RWPE2 (cell line): Measurements from ENCODE around the gene HOXC4.

Experiments
- ATAC-seq: fragments of 200-7000 bp; cut with Tn5 transposase; 3 replicates; pipeline ENCODE4 v1.9.1; 2021; ENCODE audit warnings: low read depth
- DNase-seq: peaks from one replicate; pipeline ENCODE4 v3.0.0-alpha.2; 2020; ENCODE audit warnings: low spot score
- H3K27ac ChIP-seq: fragments of 450-650 bp; 2 replicates; pipeline ENCODE4 v1.5.1; 2017; ENCODE audit warnings: mild to moderate bottlenecking; ENCODE audit not compliant: poor library complexity, severe bottlenecking
- H3K27me3 ChIP-seq: fragments of 250-450 bp; sonication (Bioruptor Pico); 2 replicates; pipeline ENCODE4 v1.5.1; 2021; ENCODE audit warnings: mild to moderate bottlenecking, moderate library complexity; ENCODE audit not compliant: insufficient read depth, poor library complexity, severe bottlenecking
- H3K36me3 ChIP-seq: fragments of 250-450 bp; sonication (Bioruptor Pico); 2 replicates; pipeline ENCODE4 v1.5.1; 2020; ENCODE audit warnings: low read depth, mild to moderate bottlenecking, moderate library complexity
- H3K4me1 ChIP-seq: fragments of 250-450 bp; sonication (Bioruptor Pico); 2 replicates; pipeline ENCODE4 v1.5.1; 2021; ENCODE audit warnings: mild to moderate bottlenecking, moderate library complexity; ENCODE audit not compliant: insufficient read depth, poor library complexity, severe bottlenecking
- H3K4me3 ChIP-seq: fragments of 250-450 bp; sonication (Bioruptor Pico); 2 replicates; pipeline ENCODE4 v1.5.1; 2021; ENCODE audit warnings: mild to moderate bottlenecking, moderate library complexity; ENCODE audit not compliant: severe bottlenecking
- H3K9me3 ChIP-seq: fragments of 250-450 bp; sonication (Bioruptor Pico); 2 replicates; pipeline ENCODE4 v1.5.1; 2021; ENCODE audit warnings: mild to moderate bottlenecking, moderate library complexity; ENCODE audit not compliant: severe bottlenecking
- TF ChIP-seq, protein P1 (sequence below): fragments of 450-650 bp; IDR thresholded peaks from one replicate; pipeline ENCODE4 v1.5.1; 2017; ENCODE audit warnings: mild to moderate bottlenecking, moderate library complexity; ENCODE audit not compliant: poor library complexity, severe bottlenecking

The HOXC4 gene

DNA sequence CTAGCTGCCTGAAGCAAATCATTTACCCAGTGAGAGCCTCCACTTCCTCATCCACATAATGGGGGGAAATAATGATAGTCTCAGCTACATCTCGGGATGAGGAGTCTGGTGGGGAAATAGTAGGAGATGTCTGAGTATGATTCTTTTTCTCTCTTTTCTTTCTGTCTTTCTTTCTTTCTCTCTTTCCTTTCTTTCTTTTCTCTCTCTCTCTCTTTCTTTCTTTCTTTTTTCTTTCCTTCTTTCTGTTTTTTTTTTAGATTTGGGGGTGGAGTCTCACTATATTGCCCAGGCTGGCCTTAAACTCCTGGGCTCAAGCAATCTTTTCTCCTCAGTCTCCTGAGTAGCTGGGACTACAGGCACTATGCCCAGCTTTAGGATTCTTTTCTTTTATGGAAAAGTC is 12.8 kb downstream of the HOXC4 start:
- TF ChIP-seq, protein P1, sequence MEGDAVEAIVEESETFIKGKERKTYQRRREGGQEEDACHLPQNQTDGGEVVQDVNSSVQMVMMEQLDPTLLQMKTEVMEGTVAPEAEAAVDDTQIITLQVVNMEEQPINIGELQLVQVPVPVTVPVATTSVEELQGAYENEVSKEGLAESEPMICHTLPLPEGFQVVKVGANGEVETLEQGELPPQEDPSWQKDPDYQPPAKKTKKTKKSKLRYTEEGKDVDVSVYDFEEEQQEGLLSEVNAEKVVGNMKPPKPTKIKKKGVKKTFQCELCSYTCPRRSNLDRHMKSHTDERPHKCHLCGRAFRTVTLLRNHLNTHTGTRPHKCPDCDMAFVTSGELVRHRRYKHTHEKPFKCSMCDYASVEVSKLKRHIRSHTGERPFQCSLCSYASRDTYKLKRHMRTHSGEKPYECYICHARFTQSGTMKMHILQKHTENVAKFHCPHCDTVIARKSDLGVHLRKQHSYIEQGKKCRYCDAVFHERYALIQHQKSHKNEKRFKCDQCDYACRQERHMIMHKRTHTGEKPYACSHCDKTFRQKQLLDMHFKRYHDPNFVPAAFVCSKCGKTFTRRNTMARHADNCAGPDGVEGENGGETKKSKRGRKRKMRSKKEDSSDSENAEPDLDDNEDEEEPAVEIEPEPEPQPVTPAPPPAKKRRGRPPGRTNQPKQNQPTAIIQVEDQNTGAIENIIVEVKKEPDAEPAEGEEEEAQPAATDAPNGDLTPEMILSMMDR: no peak
- ATAC-seq: no peak
- Histone ChIP-seq H3K4me1 (peaks cover 8% of the 10 kb centered on the region), H3K9me3 (no peaks in the 10 kb centered on the region), H3K27me3 (peaks cover 10% of the 10 kb centered on the region), H3K36me3 (no peaks in the 10 kb centered on the region), H3K27ac (no peak overlapping the region), H3K4me3 (no peak overlapping the region)
- no peak for DNase-seq

DNA sequence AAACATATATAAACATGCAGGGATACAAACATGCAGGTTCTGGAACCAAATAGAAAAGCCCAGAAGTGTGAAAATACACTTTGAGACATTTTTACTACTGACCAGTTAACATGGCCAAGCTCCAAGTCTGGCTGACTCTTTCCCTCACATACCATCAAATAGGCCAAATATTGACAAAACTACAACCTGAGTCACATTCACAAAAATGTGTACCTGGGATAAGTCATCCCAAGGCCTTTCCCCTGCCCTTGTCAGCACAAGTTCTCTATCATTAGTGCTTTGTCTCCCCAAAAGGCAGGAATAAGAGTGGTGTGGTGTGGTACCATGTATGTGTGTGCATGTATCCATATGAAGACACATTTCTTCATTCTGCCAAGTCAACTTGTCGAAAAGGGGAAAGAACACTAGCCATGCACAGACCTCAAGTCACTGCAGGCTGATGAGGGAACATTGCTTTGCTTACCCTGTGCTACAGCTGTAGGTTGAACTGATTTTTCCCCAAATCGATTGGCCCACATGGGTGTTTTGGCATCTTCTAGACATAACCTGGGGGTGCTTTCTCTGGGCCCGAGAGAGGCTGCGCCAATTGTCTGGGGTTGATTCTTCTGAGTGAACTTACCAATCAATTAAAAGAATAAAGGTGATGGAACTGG is 14.9 kb downstream of the HOXC4 start:
- ATAC-seq (peak; percentile 72), DNase-seq (no peak)
- Histone ChIP-seq H3K4me3 (no peak overlapping the region), H3K4me1 (peaks cover 8% of the 10 kb centered on the region), H3K36me3 (no peaks in the 10 kb centered on the region), H3K27ac (no peak overlapping the region), H3K9me3 (no peaks in the 10 kb centered on the region), H3K27me3 (peaks cover 6% of the 10 kb centered on the region)
- TF ChIP-seq, protein P1: no peak

DNA sequence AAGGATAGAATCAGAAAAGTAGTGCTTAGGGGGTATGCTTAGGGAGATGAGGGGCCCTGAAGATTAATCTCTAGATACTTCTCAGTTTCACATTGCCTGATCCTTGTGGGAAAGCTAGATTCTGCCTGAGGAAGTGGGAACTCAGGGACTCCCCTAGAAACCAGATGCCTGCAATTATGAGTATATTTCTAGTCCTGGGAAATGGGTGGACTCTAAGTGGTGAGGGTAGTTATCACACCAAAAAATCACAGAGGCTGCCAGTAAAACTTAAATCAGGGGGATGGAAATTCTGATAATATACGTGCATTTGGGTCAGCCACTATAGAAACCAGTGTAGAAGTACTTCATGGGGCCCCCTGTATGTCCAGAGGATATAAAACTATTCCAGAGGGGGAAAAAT is 18.3 kb downstream of the HOXC4 start:
- TF ChIP-seq, protein P1: no peak
- peaks cover 8% of the 10 kb centered on the region for H3K4me1 ChIP-seq
- ATAC-seq: no peak
- H3K36me3 ChIP-seq: no peaks in the 10 kb centered on the region
- no peak overlapping the region for H3K27ac ChIP-seq
- H3K27me3 ChIP-seq: no peaks in the 10 kb centered on the region
- H3K9me3 ChIP-seq: no peaks in the 10 kb centered on the region
- no peak overlapping the region for H3K4me3 ChIP-seq
- no peak for DNase-seq

DNA sequence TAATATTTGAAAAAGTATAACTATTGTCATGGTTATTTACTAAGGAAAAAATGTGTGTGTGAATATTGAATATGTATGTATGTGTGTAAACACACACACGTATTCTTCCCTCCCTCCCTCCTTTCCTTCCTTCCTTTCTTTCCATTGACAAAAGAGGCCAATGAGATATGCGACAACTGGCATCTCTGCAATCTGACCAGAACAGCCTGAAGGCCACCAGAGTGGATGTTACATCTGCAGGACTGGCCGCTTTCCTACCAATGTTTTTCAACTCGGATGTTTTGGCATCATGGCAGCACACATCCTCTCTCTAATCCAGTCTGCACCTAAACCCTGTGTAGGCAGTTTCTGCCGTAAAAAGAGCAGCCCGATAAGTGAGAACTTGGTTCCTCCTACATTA is 20.7 kb downstream of the HOXC4 start:
- TF ChIP-seq, protein P1: no peak
- Histone ChIP-seq H3K4me3 (no peak overlapping the region), H3K27me3 (no peaks in the 10 kb centered on the region), H3K9me3 (no peaks in the 10 kb centered on the region), H3K27ac (no peak overlapping the region), H3K36me3 (no peaks in the 10 kb centered on the region), H3K4me1 (no peaks in the 10 kb centered on the region)
- ATAC-seq (no peak), DNase-seq (no peak)

DNA sequence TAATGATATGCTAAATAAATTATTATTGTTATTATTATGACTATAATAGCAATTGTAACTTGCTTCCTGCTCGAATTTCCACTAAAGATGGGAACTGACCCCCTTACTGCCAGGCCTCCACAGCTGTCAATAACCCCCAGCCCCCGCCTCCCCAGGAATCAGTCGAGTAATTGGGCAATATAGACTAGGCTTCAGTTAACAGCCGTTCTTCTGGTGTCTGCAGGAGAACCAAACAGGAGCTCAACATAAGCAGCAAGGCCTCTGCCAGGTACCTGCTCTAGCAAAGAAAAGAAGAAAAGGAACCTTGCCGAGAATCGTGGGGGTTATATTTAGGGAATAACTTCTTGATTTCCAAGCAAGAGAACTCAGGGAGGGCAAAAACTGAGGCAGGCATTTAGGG is 21.8 kb downstream of the HOXC4 start:
- ATAC-seq: no peak
- no peaks in the 10 kb centered on the region for H3K27me3 ChIP-seq

More for the DNA sequence above, 21.8 kb downstream of the HOXC4 start:
- no peak overlapping the region for H3K27ac ChIP-seq
- no peaks in the 10 kb centered on the region for H3K4me1 ChIP-seq
- no peak overlapping the region for H3K4me3 ChIP-seq
- no peaks in the 10 kb centered on the region for H3K9me3 ChIP-seq
- TF ChIP-seq, protein P1: no peak
- no peak for DNase-seq
- no peaks in the 10 kb centered on the region for H3K36me3 ChIP-seq
